ENCODE measurements around the gene EIF6.

The EIF6 gene

DNA sequence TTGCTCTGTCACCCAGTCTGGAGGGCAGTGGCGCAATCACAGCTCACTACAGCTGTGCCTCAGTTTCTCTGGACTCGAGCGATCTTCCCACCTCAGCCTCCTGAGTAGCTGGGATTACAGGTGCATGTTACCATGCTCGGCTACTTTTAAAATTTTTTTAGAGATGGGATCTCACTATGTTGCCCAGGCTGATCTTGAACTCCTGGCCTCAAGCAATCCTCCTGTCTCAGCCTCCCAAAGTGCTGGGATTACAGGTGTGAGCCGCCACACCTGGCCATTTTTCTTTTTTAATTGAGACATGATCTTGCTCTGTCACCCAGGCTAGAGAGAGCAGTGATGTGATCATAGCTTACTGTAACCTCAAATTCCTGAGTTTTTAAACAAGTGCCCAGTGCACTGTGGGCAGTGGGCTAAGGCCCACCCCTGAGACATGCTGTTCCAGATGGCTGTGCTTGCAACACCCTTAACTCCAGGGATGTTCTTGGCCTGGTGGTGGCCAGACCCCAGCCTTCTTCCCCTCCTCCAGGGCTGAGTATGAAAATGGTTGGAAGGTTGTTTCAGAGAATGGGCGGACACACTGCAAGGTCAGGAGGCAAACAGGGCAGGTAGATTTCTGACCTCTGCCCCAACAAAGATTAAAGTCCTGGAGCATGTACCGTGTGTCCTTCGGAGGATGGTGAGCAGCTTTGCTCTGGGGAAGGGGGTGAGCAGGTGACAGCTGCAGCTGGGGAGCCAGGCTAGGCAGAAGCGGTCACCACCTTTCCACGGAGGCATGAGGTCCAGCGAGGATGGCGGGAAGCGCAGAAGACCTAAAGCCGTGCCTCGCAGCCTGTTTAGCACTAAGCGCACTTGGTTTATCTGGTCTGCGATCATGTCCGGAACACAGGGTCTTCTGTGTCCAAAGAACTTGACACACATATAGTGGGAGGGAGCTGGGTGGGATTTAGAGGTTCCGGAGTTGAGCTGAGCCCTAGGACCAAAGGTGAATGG lies 9.0 kb upstream of the EIF6 start:
- no peak for DNase-seq (ENCODE audit: low read depth)

DNA sequence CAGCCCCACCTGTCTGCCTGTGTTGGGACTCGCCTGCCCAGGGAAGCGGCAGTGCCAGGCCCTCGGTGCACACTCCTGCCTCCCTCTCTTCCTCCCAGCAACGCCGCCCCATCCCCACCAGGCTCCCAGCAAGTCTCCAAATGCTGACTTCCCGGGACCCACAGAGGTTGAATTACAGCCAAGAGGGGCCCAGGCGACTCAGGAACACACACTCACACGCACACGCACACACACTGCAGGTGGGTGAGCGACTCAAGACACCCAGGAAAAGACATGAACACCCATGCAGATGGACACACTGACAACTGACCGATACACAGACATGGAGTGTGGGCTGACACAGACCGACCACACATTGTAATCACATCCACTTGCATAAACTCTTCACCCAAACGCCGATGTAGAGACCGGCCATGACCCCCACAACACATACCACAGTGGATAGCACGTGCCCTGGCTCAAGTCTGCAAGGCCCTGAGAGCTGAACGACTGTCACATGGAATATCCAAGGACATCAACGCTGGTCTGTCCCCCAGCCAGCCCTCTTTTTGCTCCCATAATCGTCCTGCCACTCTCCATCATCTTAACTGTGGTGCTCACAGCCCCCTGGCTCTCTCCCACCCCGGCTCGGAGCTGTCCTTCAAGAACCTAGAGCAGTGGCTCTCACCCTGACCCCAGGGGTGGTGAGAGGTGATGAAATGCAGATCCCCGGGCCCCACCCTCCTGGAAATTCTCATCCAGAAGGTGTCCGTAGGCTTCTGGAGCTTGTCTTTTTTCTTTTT lies 8.1 kb upstream of the EIF6 start:
- no peak for DNase-seq (ENCODE audit: low read depth)

DNA sequence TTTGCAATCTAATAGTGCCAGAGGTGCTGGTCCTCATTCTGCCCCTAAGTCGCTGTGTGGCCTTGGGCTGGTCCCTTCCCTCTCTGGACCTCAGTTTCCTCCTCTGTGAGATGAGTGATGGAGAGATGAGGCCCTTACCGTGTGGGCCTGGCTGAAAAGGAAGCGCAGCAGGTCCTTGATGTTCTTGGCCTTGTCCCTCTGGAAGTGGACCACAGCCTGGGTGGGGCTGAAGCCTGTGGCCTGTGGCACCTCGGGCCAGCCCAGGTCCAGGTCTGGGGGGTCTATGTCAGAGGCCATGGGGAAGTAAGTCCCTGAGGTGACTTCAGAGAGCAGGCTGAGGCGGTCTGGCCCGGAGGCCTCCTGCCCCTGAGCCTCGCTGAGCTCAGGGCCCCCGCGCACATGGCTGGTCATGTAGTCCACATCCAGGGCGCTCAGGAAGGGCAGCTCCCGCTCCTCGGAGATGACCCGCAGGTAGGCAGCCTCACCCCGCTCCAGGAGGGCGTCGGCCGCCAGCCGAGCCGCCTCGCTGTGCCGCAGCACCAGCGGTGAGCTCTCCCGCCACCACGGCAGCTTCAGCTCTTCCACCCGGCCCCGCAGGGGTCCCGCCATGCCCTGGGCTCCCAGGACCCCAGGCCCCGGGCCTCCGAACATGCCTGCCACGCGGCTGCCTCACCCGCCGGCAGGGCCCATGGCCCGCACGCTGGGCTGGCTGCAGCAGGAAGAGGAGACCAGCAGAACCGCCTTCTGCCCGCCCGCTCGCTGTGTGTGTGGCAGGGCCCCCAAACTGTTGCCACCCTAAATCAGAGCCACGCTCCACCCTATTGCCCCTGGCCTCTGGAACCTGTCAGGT lies 7.3 kb upstream of the EIF6 start, which contains the start of gene FAM83C:
TSS of gene FAM83C (minus strand) at position 772 of the 850 bp plus-strand sequence. CDS start at position 651, 121 bp downstream.
- DNase-seq (ENCODE audit: low read depth): no peak

DNA sequence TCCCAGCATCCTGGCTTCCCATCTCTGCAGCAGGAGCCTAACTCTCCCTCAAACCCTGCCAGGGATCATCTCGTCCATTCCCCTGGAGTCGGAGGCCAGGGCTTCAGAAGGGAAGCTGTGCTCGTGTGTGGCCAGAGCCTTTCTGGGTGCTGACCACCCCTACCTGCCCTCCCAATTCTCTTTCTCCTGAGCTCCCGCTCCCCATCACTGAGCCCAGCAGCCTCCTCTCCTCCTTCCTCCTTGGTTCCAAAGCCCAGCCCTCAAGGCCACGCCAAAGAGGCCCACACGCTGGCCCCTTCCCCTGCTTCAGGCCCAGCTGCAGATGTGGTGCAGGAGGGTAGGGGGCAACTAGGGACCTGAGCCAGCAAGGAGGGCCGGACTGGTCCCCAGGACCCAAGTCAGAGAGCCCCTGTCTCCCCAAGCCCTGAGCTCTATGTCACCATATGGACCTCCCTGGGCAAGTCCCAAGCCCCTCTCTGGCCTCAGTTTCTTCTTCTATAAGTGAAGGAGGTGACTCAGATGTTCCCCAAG lies 6.4 kb upstream of the EIF6 start:
- no peak for DNase-seq (ENCODE audit: low read depth)

DNA sequence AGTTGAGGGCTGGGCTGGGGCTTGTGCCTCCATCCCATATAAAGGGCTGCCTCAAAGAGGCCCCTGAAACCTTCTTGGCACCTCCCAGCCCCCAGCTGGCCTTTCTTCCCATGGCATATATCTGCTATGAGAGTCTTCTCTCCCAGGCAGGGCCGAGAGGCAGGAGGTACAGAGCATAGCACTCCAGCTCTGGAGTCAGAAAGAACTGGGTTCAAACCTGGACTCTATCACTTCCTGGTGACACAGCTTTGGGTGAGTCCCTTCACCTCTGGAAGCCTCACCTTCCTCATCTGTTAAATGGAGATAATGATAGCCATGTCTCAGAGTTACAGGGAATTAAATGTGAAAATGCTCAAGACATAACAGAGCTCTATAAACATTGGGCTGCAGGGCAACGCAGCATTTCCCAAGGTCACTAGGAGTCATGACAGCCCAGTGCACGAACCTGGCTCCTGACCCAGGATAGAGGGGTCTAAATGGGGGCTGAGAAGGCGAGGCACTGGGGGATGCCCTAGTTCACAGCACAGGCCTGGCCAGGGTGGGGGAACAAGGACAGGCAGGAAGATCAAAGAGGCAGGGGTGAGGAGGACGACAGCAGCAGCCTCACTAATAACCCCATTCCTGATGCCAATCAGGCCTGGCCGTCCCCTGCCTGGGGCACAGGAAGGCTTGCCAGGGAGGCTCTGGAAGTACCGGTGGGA lies 5.8 kb upstream of the EIF6 start:
- DNase-seq (ENCODE audit: low read depth): no peak

DNA sequence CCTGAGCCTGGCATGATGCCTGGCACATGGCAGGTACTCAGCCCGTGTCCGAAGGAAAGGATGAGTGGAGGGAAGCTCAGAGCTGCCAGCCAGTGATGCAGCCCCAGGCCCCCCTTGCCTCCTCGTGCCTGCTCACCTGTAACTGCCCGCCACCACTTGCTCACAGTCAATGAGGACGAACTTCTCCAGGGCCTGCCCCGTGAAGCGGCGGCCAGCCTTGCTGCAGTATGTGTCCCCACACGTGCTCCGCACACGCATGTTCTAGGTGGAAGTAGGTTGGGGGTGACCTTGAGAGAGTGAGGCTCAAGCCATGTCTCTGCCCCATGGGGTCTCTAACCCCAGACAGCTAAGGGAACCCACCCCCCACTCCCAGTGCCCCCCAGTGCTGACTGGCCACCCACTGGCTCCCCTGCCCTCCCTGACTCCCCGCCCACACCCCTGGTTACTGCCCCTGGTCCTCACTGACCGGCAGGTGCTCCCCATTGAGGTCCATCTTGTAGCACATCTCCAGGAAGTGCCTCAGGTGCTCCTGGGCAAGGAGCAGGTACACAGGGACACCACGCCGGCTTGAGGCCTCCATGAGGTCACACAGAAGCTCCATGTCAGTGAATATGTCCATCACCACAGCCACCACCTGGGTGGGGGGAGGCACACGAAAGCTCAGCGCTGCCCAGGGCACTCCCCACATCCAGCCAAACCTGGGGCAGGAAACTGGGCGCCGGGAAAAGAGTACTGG lies 3.9 kb upstream of the EIF6 start:
- DNase-seq (ENCODE audit: low read depth): no peak

DNA sequence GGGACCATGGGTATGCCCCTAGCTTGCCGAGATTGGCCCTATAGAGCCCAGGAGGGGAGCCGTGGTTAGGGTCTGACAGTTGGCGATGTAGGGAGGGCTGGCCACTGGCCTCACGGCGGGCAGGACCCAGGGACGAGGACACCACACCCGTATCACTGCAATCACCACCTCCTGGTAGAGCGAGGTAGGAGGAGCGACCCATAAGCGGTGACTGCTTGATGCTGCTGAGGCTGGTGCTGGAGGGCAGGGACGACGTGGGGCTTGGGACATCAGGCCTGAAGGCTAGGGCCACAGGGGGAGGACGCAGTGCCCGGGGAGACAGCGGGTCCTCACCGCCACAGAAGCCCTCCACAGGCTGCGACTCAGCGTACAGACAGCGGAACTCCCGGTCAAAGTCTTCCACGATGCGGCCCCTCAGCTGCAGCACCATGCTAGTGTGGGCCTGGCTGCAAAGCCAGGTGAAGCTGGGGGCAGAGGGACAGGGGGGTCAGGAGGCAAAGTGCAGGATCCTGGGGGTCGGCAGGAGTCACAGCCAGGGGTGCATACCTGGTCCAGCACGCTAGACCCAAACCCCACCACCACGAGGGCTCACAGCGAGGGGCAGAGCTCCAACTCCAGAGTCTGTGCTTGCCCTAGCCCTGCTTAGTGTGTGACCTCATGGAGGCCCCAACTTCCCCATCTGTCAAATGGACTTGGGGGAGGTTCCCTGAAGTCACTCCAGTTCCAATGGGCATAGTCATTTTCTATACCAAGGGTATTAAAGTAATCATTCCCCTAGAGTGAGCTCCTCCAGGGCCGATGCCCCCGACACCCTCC lies 3.1 kb upstream of the EIF6 start:
- no peak for DNase-seq (ENCODE audit: low read depth)

DNA sequence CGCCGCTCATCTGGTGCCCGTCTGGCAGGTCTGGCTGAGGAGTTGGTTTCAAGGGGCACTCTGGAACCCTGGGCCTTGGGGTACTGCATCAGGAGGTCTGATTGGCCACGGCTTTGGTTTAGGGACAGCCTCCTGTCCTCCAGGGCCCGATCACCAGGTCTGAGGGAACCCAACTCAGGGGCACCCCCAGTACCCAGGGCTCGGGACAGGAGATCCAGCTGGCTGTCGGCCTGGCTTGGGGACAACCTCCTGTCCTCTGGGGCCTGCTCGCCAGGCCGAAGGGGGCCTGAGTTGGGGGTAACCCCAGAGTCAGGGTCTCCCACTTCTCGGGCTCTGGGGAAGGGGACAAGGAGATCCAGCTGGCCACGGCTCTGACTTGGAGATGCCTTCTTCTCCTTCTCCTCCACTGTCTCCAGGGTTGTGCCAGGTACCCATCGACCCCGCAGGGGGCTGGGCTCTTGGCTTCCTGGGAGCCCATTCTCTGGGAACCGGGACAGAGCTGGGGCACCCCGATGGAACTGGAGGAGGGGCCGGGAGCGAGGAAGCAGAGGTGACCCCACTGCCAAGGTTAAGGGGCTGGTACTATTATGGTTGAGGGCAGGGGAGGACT lies 2.4 kb upstream of the EIF6 start:
- DNase-seq (ENCODE audit: low read depth): no peak

DNA sequence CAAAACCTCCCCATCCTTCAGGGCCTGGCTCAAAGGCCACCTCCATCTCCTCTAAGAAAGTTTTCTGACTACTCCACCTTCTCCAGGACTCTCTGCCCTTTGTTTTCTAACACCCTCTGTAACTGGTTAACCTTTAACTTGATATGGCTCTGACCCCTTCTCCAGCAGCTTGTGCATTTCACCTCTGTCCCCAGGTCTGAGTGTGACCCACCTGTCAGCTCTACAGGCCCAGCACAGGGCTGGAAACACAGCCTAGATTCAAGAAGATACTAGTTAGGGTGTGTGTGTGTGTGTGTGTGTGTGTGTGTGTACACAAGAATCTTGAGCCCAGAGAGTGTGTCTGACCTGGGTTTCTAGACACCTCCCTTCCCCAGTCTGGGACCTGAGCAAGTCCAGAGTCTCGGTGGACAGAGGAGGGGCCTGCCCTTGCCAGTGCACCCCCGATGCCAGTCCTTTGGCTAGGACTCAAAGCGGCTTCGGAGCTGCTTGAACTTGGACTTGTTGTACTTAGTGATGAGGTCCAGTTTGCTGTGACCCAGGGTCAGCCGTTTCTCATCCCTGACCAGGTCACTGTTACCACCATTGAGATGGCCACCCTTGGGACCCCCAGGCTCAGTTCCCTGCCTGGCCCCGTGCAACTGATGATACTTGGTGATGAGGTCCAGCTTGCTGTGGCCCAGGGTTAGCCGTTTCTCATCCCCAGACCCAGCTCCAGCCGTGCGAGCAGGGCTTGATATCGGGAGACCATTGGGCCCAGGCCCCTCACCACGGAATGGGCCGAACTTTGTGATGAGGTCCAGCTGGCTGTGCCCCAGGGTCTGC lies 1.7 kb upstream of the EIF6 start:
- DNase-seq (ENCODE audit: low read depth): no peak

DNA sequence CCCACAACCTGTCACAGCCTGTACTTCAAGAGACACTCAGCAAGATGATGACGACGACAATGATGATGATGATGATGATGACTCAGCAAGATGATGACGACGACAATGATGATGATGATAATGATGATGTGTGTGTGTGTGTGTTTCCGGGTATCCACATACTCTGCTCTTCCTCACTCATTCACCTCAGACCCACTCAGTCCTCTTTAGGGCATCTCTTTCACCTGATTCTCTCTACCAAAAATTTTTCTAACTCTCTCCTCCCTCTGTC lies 1.2 kb upstream of the EIF6 start:
- DNase-seq (ENCODE audit: low read depth): no peak

DNA sequence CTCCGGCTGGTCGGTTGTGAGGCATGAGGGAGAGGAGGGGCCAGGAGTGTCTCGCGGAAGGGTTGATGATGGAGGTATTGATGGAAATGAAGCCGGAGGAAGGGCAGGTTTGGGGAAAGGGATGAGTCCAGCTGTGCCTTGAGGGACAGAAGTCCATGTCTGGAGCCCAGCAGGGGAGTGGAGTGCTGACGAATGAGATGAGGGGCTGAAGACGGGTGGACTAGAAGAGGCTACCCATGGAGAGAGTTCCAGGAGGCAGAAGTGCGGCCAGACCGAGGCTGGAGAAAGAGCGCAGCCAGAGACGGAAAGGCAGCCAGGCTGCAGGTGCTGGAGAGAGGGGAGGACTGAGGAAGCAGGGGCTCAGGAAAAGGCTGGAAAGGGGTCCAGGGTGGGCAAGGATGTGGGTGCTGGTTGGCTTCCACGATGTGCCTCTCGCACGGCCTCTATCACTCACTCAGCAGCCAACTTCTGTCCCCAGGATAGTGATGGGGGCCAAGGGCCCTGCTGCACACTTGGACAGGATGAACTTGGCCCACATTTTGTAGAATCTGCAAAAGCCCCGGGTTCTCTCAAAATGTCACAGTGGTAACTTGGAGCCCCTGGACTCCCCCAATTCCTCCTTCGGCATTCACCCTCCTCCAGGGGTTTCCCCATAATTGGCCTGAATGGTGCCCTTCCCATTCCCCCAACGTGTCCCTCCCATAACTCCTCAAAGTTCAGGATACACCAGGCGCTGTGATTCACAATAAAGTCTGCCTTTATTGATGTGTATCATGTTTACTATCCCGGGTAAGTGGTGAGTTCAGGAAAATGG lies 627 bp upstream of the EIF6 start:
- DNase-seq (ENCODE audit: low read depth): no peak

DNA sequence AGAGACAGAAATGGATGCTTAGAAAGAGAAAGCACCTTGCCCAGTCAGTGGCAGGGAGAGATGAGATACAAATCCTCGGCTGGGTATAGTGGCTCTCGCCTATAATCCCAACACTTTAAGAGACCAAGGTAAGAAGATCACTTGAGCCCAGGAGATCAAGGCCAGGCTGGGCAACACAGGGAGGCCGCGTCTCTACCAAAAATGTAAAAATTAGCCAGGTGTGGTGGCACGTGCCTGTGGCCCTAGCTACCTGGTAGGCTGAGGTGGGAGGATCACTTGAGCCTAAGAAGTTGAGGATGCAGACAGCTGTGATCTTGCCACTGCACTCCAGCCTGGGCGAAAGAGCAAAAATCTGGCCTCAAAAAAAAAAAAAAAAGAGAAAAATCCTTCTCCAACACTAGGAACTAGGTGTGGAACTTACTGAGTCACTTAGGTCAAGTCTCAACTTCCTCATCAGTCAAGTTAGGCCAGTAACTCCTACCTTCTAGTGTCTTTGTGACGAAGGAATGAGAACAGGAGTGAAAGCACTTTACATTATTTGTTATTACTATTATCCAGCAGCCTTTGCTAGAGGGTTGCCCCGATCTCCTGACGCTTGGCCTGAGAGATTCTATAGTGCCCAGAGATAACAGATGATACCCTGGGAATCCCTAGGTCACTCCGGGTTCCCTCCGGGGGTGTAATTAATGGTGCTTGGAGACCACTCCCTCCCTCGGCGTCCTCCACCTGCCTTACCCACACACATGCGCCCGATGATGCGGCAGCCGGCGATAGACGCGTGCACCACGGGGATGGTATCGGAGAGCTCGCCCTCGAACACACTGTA lies 918 bp downstream of the EIF6 start:
- DNase-seq (ENCODE audit: low read depth): no peak

DNA sequence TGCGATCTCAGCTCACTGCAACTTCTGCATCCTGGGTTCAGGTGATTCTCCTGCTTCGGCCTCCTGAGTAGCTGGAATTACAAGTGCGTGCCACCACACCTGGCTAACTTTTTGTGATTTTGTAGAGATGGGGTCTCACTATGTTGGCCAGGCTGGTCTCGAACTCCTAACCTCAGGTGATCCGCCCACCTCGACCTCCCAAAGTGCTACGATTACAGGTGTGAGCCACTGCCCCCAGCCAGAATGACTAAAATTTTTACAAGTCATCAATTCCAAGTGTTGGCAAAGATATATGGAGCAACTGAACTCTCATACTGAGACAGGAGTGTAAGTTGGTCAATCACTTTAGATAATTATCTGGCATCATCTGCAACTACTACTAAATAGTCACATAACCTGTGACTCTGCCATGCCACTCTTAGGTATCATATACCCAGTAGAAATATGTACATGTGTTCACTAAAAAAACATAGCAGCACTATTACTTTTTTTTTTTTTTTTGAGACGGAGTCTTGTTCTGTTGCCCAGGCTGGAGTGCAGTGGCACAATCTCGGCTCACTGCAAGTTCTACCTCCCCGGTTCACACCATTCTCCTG lies 3.0 kb downstream of the EIF6 start:
- DNase-seq (ENCODE audit: low read depth): no peak

DNA sequence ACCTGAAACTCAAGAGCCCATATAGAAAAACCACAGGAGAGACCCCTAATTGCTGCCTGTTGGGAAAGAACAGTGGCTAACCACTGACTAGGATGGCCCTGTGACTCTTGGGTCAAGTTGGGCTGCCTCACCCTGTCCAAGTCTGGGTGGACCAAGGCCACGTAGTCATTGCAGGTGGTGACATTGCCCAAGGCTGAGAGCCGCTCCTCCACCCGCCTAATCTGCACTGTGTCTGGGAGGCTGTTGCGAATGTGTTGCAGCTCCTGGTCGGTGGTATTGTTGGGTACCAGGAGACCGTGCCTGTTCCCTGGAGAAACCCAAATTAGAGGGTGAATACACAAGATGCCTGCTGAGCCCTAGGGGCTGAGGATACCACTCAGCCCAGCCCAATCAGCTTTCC lies 4.0 kb downstream of the EIF6 start:
- no peak for DNase-seq (ENCODE audit: low read depth)

DNA sequence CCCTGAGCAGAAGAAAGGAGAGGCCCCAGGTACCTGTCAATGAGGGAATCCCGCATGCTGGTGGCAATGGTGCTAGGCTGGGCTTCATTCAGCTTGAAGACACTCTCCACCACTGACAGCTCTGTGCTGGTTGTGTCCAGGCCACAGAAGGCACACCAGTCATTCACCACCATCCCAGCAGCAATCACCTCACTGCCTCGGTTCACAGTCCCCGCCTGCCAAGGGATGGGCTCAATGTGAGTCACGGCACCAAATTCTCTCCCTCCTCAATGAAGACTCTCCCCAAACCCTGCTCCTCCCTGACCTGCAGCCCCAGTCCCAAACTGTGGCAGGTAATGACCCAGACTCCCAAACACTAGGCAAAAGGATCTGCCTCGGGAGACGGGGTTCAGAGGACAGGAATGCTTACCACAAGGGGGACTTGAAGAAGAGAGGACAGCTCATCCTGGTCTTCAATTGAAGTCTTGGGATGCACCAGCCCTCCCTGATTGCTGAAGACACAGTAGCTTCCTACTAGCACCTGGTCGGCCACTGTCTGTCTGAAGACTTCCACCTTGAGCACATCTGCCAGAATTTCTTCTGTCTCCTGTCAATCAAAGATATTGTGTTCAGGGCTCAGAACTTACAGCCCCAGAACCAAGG lies 4.9 kb downstream of the EIF6 start:
- no peak for DNase-seq (ENCODE audit: low read depth)

DNA sequence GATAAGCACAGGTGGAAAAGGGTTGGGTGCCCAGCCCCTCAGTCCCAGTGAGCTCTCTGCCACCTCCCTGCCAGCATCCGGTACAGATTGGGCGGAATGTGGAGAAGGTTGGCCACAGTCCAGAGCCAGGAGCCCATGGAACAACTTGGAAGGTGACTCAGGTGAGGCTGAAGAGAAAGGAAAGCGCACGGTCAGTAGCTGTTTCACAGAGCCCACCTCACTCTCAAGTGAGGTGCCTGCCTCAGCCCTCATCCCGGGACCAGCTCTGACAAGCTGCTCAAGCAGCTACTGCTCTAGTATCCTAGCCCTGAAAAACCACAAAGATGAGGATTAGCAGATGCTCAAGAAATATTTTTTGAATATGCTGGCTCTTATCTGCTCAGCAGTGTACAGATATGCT lies 5.5 kb downstream of the EIF6 start:
- DNase-seq (ENCODE audit: low read depth): no peak

Data from activated gamma-delta T cell treated with anti-CD3 and anti-CD28 coated beads, Interleukin-2, amount 50 U/mL, for 16 hours (primary cell).